Endodermal cell (in vitro differentiated cells): ENCODE data around the gene METTL26. TPM values are rescaled to one million over a fixed set of nuclear protein-coding genes. Genes with fewer than 3 reads are reported as not detected.

Experiments
- DNase-seq: peaks from one replicate; pipeline ENCODE4 v3.0.0-alpha.2; 2017
- H3K27ac ChIP-seq: 2 replicates; pipeline ENCODE4 v1.5.1; 2013; ENCODE audit warnings: mild to moderate bottlenecking, low read depth, low read length, moderate library complexity
- H3K27me3 ChIP-seq: 2 replicates; pipeline ENCODE4 v1.6.1; 2013; ENCODE audit warnings: mild to moderate bottlenecking, low read length, moderate library complexity; ENCODE audit not compliant: insufficient read depth, control insufficient read depth, poor library complexity, severe bottlenecking
- H3K36me3 ChIP-seq: 2 replicates; pipeline ENCODE4 v1.7.0; 2013; ENCODE audit warnings: mild to moderate bottlenecking, low read length, moderate library complexity; ENCODE audit not compliant: control insufficient read depth, insufficient read depth
- H3K4me1 ChIP-seq: one replicate; pipeline ENCODE4 v1.7.0; 2013; ENCODE audit warnings: low read length; ENCODE audit not compliant: control insufficient read depth, insufficient read depth
- H3K4me3 ChIP-seq: 2 replicates; pipeline ENCODE4 v1.5.1; 2013; ENCODE audit warnings: mild to moderate bottlenecking, low read length, moderate library complexity
- H3K9ac ChIP-seq: 2 replicates; pipeline ENCODE4 v1.6.1; 2013; ENCODE audit warnings: mild to moderate bottlenecking, low read length, moderate library complexity; ENCODE audit not compliant: poor library complexity, severe bottlenecking; ENCODE audit errors: extremely low read depth
- H3K9me3 ChIP-seq: 2 replicates; pipeline ENCODE4 v1.6.1; 2013; ENCODE audit warnings: mild to moderate bottlenecking, low read length, moderate library complexity; ENCODE audit not compliant: control insufficient read depth
- H3K27ac Mint-ChIP-seq: 2 replicates; pipeline ENCODE4 v1.8.0; 2020; ENCODE audit warnings: mixed read lengths
- H3K27me3 Mint-ChIP-seq: 2 replicates; pipeline ENCODE4 v1.8.0; 2021; ENCODE audit warnings: mild to moderate bottlenecking, mixed read lengths; ENCODE audit not compliant: insufficient read depth
- H3K36me3 Mint-ChIP-seq: 2 replicates; pipeline ENCODE4 v1.8.0; 2020; ENCODE audit warnings: low read depth, mixed read lengths
- H3K4me1 Mint-ChIP-seq: 2 replicates; pipeline ENCODE4 v1.8.0; 2020; ENCODE audit warnings: mixed read lengths
- H3K4me3 Mint-ChIP-seq: 2 replicates; pipeline ENCODE4 v1.8.0; 2020; ENCODE audit warnings: mild to moderate bottlenecking, moderate library complexity, mixed read lengths
- H3K9me3 Mint-ChIP-seq: 2 replicates; pipeline ENCODE4 v1.8.0; 2020; ENCODE audit warnings: mild to moderate bottlenecking, mixed read lengths
- WGBS, 2 experiments: methylation state at CpG; one replicate each; pipeline versions ENCODE4 v1.1.5 to v1.1.7; 2013; ENCODE audit warnings: missing lambda C conversion rate in 2 of 2, mixed read lengths in 1 of 2; ENCODE audit not compliant: insufficient coverage in 1 of 2, insufficient read length in 1 of 2; 5-methylcytosine and 5-hydroxymethylcytosine counted together
- total RNA-seq, 2 donors: library from RNA; stranded (reverse); fragmentation: NEBNext Ultra II Directional in 1 of 2; extraction: Animal tissue kit (Norgen Biotek cat#: 25700) in 1 of 2; gene quantifications; 2 replicates in 1 of 2; 3 replicates in 1 of 2; pipeline ENCODE4 v1.2.1, GENCODE V29; 2021
- TF ChIP-seq, protein P1 (sequence below): fragments of 200-600 bp; sonication (generic); conservative IDR thresholded peaks from 2 replicates; pipeline ENCODE4 v1.5.0; 2021; ENCODE audit warnings: antibody characterized with exemption, mild to moderate bottlenecking

Gene METTL26
- total RNA-seq, 2 donors from 2014 or later: 72.1 to 79.8 TPM

DNA sequence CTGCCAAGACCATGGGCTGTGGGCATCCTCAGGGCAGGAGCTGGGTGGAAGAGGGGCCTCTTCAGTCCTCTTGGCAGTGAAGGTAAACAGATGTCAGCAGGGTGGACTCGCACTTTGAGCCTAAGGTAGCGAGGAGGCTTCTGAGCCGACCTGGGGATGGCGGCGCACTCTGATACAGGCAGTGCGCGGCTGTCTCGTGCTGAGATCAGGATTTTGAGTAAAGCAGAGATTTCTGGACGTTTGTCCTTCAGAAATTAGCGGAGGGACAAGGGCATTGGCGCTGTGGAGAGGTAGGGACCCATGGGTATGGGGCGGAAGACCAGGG lies 39.4 kb downstream of the METTL26 start:
- no peak overlapping the region for H3K9ac ChIP-seq
- TF ChIP-seq, protein P1, sequence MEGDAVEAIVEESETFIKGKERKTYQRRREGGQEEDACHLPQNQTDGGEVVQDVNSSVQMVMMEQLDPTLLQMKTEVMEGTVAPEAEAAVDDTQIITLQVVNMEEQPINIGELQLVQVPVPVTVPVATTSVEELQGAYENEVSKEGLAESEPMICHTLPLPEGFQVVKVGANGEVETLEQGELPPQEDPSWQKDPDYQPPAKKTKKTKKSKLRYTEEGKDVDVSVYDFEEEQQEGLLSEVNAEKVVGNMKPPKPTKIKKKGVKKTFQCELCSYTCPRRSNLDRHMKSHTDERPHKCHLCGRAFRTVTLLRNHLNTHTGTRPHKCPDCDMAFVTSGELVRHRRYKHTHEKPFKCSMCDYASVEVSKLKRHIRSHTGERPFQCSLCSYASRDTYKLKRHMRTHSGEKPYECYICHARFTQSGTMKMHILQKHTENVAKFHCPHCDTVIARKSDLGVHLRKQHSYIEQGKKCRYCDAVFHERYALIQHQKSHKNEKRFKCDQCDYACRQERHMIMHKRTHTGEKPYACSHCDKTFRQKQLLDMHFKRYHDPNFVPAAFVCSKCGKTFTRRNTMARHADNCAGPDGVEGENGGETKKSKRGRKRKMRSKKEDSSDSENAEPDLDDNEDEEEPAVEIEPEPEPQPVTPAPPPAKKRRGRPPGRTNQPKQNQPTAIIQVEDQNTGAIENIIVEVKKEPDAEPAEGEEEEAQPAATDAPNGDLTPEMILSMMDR: no peak
- peaks cover 2% of the 10 kb centered on the region for H3K9me3 Mint-ChIP-seq
- H3K27ac Mint-ChIP-seq: no peak overlapping the region
- H3K27ac ChIP-seq: no peak overlapping the region
- WGBS, 2 experiments: 94 to 96% methylated on average over 12 of the region's 12 CpGs
- H3K27me3 ChIP-seq: no peaks in the 10 kb centered on the region
- no peak overlapping the region for H3K4me3 ChIP-seq
- no peaks in the 10 kb centered on the region for H3K4me1 ChIP-seq
- H3K4me3 Mint-ChIP-seq: no peak overlapping the region
- peaks cover 32% of the 10 kb centered on the region for H3K36me3 Mint-ChIP-seq
- no peak for DNase-seq
- no peaks in the 10 kb centered on the region for H3K4me1 Mint-ChIP-seq
- no peaks in the 10 kb centered on the region for H3K9me3 ChIP-seq
- peaks cover 13% of the 10 kb centered on the region for H3K36me3 ChIP-seq
- H3K27me3 Mint-ChIP-seq: peaks cover 3% of the 10 kb centered on the region

DNA sequence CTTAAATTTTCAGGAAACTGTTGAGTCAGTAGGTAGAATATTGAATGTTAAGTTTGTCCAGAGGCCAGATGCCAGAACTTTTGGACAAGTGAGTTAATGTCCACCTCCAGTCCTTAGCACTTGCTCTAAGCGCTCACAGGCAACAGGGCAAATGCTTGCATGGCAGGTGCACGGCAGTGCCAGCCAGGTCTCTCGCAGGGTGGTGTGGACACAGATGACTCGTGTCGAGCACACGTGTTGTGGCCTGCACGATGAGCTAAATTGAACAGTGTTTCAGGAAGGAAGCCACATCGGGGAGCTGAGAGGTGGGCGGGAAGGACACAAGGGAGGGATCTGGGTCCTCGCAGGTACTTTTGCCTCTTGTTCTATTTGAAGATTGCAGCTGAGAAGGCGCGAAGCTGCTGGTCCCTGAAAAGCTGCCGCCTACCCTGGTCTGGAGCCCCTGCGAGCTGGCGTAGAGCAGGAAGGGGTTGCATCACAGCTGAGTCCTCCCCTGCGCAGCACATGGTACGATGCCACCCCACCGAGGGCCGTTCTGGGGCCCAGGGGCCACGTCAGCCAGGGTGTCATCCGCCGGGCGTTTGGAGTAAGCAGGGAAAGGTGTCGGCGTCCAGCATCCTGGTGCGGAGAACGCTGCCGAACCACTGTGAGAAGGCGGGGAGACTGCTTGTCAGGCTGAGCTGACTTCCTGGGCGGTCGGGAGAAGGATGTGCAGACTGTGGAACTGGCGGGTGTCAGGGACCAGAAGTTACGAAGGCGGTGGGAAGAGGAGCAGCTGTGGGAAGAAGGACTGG lies 40.0 kb downstream of the METTL26 start:
- Mint-ChIP-seq H3K36me3 (peaks cover 32% of the 10 kb centered on the region), H3K4me3 (no peak overlapping the region), H3K9me3 (peaks cover 2% of the 10 kb centered on the region), H3K27me3 (peaks cover 5% of the 10 kb centered on the region), H3K4me1 (peaks cover 1% of the 10 kb centered on the region), H3K27ac (no peak overlapping the region)
- H3K4me3 ChIP-seq: no peak overlapping the region
- DNase-seq: no peak
- H3K27me3 ChIP-seq: peaks cover 2% of the 10 kb centered on the region
- H3K4me1 ChIP-seq: no peaks in the 10 kb centered on the region
- no peak overlapping the region for H3K9ac ChIP-seq
- WGBS, 2 experiments: 95 to 99% methylated on average over 33 to 34 of the region's 34 CpGs
- H3K9me3 ChIP-seq: no peaks in the 10 kb centered on the region
- no peak overlapping the region for H3K27ac ChIP-seq
- H3K36me3 ChIP-seq: peaks cover 10% of the 10 kb centered on the region
- TF ChIP-seq, protein P1: no peak

DNA sequence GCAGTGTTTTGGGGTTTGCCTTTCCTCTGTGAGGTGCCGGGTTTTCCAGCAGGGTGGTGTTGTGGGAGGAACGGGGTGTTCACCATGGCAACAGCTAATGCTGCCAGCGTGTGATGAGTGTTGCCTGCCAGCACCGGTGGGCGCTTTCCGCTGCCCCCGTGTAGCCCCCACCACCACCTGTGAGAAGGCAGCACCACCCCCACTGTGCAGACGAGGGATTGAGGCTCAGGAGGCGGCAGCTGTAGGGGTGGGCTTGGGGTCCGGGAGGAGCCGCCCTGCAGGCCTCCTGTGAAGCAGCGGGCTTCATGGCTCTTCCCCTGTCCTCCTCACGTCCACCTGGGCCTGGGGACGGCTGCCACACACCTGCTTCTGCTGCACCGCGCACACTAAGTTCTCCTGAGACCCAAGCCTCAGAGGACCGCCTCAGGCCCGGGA lies 41.0 kb downstream of the METTL26 start:
- 93 to 96% methylated on average over 7 to 18 of the region's 18 CpGs for WGBS, 2 experiments
- Histone ChIP-seq H3K9ac (no peak overlapping the region), H3K36me3 (peaks cover 8% of the 10 kb centered on the region), H3K4me3 (no peak overlapping the region), H3K27me3 (peaks cover 9% of the 10 kb centered on the region), H3K9me3 (no peaks in the 10 kb centered on the region), H3K27ac (no peak overlapping the region), H3K4me1 (no peaks in the 10 kb centered on the region)
- peaks cover 7% of the 10 kb centered on the region for H3K4me1 Mint-ChIP-seq
- TF ChIP-seq, protein P1: no peak
- peaks cover 31% of the 10 kb centered on the region for H3K36me3 Mint-ChIP-seq
- no peak overlapping the region for H3K27ac Mint-ChIP-seq
- H3K9me3 Mint-ChIP-seq: peaks cover 2% of the 10 kb centered on the region
- DNase-seq: no peak
- H3K27me3 Mint-ChIP-seq: peaks cover 11% of the 10 kb centered on the region
- no peak overlapping the region for H3K4me3 Mint-ChIP-seq
